Measurements from ENCODE around the gene PLPPR3. TPM values are rescaled to one million over a fixed set of nuclear protein-coding genes. Genes with fewer than 3 reads are reported as not detected.

The PLPPR3 gene
- total and polyA plus RNA-seq, 9 of the 15 experiments (the other 6 are each of a cell fraction or from before 2014, with no cell fraction given), result 0.01 to 48.2 (median 8.6) TPM

DNA sequence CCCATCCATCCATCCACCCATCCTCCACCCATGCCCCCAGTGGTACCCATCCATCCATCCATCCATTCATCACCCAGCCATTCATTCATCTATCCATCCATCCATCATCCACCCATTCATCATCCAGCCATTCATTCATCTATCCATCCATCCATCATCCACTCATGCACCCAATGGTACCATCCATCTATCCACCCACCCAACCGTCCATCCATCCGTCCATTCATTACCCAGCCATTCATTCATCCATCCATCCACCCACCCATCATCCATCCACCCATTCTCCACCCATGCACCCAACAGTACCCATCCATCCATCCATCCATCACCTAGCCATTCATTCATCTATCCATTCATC, 5.3 kb downstream of the PLPPR3 start (continued):
- TF ChIP-seq, protein P1, sequence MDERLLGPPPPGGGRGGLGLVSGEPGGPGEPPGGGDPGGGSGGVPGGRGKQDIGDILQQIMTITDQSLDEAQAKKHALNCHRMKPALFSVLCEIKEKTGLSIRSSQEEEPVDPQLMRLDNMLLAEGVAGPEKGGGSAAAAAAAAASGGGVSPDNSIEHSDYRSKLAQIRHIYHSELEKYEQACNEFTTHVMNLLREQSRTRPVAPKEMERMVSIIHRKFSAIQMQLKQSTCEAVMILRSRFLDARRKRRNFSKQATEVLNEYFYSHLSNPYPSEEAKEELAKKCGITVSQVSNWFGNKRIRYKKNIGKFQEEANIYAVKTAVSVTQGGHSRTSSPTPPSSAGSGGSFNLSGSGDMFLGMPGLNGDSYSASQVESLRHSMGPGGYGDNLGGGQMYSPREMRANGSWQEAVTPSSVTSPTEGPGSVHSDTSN (CRISPR knock-in tag; IDR thresholded peaks at IDR 0.05; ENCODE audit: low read depth), result no peak
- TF ChIP-seq, protein P1 (tag; conservative IDR thresholded peaks at IDR 0.05; ENCODE audit: low read depth), result 0 out of 2 replicates have a peak, but pooled peaks have one; percentile 16
- TF ChIP-seq HNRNPLL (IDR thresholded peaks at IDR 0.05; ENCODE audit: low read depth, low read length, poor library complexity, severe bottlenecking), result peak; percentile 36
- no peak for TF ChIP-seq CXXC5 (CRISPR knock-in tag; IDR thresholded peaks at IDR 0.05)
- TF ChIP-seq, protein P2, sequence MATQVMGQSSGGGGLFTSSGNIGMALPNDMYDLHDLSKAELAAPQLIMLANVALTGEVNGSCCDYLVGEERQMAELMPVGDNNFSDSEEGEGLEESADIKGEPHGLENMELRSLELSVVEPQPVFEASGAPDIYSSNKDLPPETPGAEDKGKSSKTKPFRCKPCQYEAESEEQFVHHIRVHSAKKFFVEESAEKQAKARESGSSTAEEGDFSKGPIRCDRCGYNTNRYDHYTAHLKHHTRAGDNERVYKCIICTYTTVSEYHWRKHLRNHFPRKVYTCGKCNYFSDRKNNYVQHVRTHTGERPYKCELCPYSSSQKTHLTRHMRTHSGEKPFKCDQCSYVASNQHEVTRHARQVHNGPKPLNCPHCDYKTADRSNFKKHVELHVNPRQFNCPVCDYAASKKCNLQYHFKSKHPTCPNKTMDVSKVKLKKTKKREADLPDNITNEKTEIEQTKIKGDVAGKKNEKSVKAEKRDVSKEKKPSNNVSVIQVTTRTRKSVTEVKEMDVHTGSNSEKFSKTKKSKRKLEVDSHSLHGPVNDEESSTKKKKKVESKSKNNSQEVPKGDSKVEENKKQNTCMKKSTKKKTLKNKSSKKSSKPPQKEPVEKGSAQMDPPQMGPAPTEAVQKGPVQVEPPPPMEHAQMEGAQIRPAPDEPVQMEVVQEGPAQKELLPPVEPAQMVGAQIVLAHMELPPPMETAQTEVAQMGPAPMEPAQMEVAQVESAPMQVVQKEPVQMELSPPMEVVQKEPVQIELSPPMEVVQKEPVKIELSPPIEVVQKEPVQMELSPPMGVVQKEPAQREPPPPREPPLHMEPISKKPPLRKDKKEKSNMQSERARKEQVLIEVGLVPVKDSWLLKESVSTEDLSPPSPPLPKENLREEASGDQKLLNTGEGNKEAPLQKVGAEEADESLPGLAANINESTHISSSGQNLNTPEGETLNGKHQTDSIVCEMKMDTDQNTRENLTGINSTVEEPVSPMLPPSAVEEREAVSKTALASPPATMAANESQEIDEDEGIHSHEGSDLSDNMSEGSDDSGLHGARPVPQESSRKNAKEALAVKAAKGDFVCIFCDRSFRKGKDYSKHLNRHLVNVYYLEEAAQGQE (IDR thresholded peaks at IDR 0.05; ENCODE audit: borderline replicate concordance), result no peak
- TF ChIP-seq, protein P2 (CRISPR knock-in tag; IDR thresholded peaks at IDR 0.05; ENCODE audit: low read depth), result no peak
- TF ChIP-seq CSDE1 (IDR thresholded peaks at IDR 0.05), result no peak
- no peak for TF ChIP-seq EWSR1 (IDR thresholded peaks at IDR 0.05; ENCODE audit: borderline replicate concordance, low read depth, partially characterized antibody)
- peak in 1 of 2 experiments; percentile 18; a peak in 1 of 4 replicates for TF ChIP-seq KDM1A (IDR thresholded peaks at IDR 0.05)
- peak; percentile 81 for TF ChIP-seq EHMT2 (IDR thresholded peaks at IDR 0.05)
- no peak for TF ChIP-seq SMARCB1 (IDR thresholded peaks at IDR 0.05; ENCODE audit: insufficient read length, low read depth)
- TF ChIP-seq MEF2D (tag; conservative IDR thresholded peaks at IDR 0.05; ENCODE audit: low read depth), result no peak
- TF ChIP-seq PTTG1 (tag; IDR thresholded peaks at IDR 0.05; ENCODE audit: low read depth), result no peak
- TF ChIP-seq JUN (IDR thresholded peaks at IDR 0.05; ENCODE audit: borderline replicate concordance, low read depth, low read length), result no peak
- TF ChIP-seq JUN (CRISPR knock-in tag; IDR thresholded peaks at IDR 0.05; ENCODE audit: borderline replicate concordance), result no peak
- no peak for TF ChIP-seq PHTF2 (CRISPR knock-in tag; IDR thresholded peaks at IDR 0.05)
- TF ChIP-seq BACH1 (tag; IDR thresholded peaks at IDR 0.05), result no peak
- TF ChIP-seq, protein P3, sequence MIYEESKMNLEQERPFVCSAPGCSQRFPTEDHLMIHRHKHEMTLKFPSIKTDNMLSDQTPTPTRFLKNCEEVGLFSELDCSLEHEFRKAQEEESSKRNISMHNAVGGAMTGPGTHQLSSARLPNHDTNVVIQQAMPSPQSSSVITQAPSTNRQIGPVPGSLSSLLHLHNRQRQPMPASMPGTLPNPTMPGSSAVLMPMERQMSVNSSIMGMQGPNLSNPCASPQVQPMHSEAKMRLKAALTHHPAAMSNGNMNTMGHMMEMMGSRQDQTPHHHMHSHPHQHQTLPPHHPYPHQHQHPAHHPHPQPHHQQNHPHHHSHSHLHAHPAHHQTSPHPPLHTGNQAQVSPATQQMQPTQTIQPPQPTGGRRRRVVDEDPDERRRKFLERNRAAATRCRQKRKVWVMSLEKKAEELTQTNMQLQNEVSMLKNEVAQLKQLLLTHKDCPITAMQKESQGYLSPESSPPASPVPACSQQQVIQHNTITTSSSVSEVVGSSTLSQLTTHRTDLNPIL (CRISPR knock-in tag; IDR thresholded peaks at IDR 0.05), result no peak

Data from K562 (cell line).